ENCODE data around the gene MALSU1. TPM values are rescaled to one million over a fixed set of nuclear protein-coding genes. Genes with fewer than 3 reads are reported as not detected.

Gene MALSU1
- total RNA-seq, 1 donor from 2014 or later: 85.9 TPM

DNA sequence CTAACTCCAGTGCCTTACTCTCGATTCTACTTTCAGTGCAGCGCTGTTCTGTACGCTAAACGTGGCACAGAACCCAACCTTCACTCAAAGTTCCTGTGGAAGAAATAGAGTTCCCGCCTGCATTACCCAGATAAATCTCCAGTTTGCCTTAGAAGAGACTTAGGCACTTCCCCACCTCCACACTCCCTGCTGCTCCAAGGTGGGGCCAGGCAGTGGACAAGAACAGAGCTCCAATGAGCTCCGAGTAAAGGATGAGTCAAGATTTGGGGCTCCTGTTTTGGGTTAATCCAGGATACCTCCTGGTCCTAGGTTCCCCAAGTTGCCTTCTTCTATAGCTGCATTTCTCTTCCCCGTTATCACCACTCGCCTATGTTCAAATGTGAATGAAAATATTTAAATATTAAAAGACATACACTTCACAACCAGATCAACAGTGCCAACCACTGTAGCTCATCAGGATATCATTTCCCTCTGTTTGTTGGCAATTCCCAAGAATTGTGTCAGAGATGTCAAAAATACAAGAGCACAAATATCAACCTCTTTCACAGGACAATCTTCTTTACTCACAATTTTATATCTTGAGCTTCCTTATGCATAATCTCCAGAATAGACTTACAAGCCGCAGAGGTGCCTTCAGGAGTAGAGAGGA, 48.0 kb downstream of the MALSU1 start:
- H3K27me3 ChIP-seq (ENCODE audit: low read depth): peaks cover 5% of the 10 kb centered on the region
- H3K4me1 ChIP-seq: no peaks in the 10 kb centered on the region
- DNase-seq: no peak
- intact Hi-C loops (cut with micrococcal nuclease): no loop called here
- H3K27ac ChIP-seq (replicated peaks): no peak overlapping the region
- H3K9me3 ChIP-seq (replicated peaks): no peaks in the 10 kb centered on the region
- TF ChIP-seq, protein P1, sequence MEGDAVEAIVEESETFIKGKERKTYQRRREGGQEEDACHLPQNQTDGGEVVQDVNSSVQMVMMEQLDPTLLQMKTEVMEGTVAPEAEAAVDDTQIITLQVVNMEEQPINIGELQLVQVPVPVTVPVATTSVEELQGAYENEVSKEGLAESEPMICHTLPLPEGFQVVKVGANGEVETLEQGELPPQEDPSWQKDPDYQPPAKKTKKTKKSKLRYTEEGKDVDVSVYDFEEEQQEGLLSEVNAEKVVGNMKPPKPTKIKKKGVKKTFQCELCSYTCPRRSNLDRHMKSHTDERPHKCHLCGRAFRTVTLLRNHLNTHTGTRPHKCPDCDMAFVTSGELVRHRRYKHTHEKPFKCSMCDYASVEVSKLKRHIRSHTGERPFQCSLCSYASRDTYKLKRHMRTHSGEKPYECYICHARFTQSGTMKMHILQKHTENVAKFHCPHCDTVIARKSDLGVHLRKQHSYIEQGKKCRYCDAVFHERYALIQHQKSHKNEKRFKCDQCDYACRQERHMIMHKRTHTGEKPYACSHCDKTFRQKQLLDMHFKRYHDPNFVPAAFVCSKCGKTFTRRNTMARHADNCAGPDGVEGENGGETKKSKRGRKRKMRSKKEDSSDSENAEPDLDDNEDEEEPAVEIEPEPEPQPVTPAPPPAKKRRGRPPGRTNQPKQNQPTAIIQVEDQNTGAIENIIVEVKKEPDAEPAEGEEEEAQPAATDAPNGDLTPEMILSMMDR (IDR thresholded peaks at IDR 0.05; ENCODE audit: borderline replicate concordance): no peak
- no peak overlapping the region for H3K4me3 ChIP-seq
- H3K36me3 ChIP-seq: no peaks in the 10 kb centered on the region

DNA sequence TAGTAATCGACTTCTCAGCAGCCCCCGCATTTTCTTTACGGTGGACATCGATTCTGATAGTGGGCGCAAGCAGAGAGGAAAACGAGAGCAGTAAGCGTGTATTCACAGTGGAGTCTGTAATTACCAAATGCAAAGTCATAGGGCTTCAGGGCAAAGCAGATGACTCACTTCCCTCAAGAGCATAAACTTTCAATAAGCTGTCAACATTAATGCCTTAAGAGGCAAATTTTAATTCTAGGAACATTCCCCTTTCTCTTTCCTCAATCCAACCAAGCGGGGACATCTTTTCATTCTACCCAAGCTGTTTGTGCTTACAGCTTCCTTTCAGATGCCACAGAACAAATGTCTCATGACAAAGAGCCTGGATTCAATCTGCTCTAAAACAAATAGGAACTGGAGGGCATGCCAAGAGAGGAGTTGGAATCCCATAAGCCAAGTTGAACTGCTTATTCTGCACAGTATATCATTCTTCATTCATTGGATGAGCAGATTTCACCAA, 48.6 kb downstream of the MALSU1 start:
- no peak overlapping the region for H3K4me3 ChIP-seq
- TF ChIP-seq, protein P1 (IDR thresholded peaks at IDR 0.05; ENCODE audit: borderline replicate concordance): no peak
- no peaks in the 10 kb centered on the region for H3K36me3 ChIP-seq
- H3K9me3 ChIP-seq (replicated peaks): no peaks in the 10 kb centered on the region
- no peak for DNase-seq
- no peak overlapping the region for H3K27ac ChIP-seq (replicated peaks)
- peaks cover 5% of the 10 kb centered on the region for H3K27me3 ChIP-seq (ENCODE audit: low read depth)
- intact Hi-C loops (cut with micrococcal nuclease): no loop called here
- H3K4me1 ChIP-seq: no peaks in the 10 kb centered on the region

DNA sequence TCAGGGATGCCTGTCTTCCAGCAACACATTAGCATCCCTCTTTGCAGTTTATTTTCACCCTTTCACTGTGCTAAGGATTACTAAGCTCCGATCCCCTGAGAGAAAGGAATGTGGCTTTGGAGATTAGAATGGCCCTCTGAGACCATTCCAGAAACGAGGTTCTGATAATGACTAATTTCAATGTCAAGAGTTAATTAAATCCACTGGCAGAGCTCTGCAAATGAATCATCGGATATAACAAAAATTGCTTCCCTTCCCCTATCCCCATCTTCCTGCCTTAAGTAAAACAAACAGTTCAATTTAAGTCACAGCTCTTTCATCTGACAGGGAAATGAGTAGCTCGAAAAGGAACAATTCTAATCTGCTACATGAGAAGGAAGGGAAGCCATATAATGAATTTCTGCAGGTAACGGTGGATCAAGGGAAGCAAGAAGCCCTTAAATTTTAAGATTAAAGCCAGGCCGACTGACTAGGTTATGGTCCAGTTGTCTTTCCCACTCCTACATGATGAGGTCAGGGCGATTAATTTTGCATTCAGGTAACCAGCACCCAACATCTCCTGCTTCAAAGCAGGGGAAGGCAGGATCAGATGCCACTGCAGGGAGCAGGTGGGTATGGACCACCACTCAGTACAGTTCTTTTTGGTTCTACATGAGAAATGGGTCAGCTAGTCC, 50.5 kb downstream of the MALSU1 start:
- intact Hi-C loops (cut with micrococcal nuclease): no loop called here
- Histone ChIP-seq H3K9me3 (replicated peaks) (no peaks in the 10 kb centered on the region), H3K4me3 (no peak overlapping the region), H3K27ac (replicated peaks) (no peak overlapping the region), H3K27me3 (ENCODE audit: low read depth) (peaks cover 10% of the 10 kb centered on the region), H3K4me1 (no peaks in the 10 kb centered on the region), H3K36me3 (no peaks in the 10 kb centered on the region)
- DNase-seq: no peak
- TF ChIP-seq, protein P1 (IDR thresholded peaks at IDR 0.05; ENCODE audit: borderline replicate concordance): no peak

DNA sequence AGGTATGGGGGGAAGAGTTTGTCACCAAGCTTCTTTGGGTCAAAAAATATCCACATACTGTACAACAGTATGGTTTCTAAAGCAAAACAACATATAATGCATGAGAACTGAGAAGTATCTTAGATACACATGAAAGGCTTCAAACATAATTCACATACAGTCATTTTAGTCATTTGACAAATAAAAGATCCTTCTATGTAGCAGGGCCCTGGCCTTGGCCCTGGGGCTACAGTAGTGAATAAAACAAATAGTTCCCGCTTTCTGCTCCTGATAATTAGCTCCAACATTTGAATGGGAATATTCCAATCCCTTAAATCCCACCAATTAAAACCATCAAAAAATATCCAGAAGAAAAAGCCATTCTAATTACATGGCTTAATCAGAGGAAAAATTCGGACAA, 51.3 kb downstream of the MALSU1 start:
- TF ChIP-seq, protein P1 (IDR thresholded peaks at IDR 0.05; ENCODE audit: borderline replicate concordance): no peak
- H3K27ac ChIP-seq (replicated peaks): no peak overlapping the region
- no peak for DNase-seq
- H3K27me3 ChIP-seq (ENCODE audit: low read depth): peaks cover 18% of the 10 kb centered on the region
- no peak overlapping the region for H3K4me3 ChIP-seq
- H3K36me3 ChIP-seq: no peaks in the 10 kb centered on the region
- H3K9me3 ChIP-seq (replicated peaks): no peaks in the 10 kb centered on the region
- intact Hi-C loops (cut with micrococcal nuclease): no loop called here
- H3K4me1 ChIP-seq: no peaks in the 10 kb centered on the region

DNA sequence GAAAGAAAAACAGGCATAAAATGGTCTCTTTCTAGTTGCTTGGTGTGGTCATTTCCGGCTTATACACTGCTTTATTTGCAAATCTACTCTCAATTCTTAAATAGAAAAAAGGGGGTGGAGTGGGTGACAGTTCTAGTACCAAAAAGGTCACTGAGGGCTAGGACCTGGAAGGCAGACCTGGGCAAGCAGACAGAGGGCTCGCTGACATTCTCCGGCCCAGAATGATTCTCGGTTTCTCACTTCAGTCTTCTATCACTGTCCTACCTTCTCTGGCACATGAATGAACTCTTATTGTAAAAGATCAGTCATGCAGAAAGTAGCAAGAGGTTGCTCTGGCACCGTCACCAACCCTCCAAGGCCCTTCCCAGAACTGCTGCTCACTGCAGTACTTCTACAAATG, 54.0 kb downstream of the MALSU1 start:
- Histone ChIP-seq H3K36me3 (no peaks in the 10 kb centered on the region), H3K4me1 (no peaks in the 10 kb centered on the region), H3K27me3 (ENCODE audit: low read depth) (peaks cover 28% of the 10 kb centered on the region), H3K4me3 (no peak overlapping the region), H3K9me3 (replicated peaks) (no peaks in the 10 kb centered on the region), H3K27ac (replicated peaks) (no peak overlapping the region)
- intact Hi-C loops (cut with micrococcal nuclease): no loop called here
- TF ChIP-seq, protein P1 (IDR thresholded peaks at IDR 0.05; ENCODE audit: borderline replicate concordance): no peak
- no peak for DNase-seq
